ENCODE data around the gene RAB5A.

GRCh38 chr3:19972054-19972453, 25.2 kb downstream of the RAB5A start:
- no peak for TF ChIP-seq CTCF (IDR thresholded peaks at IDR 0.05)
- TF ChIP-seq POLR2A (IDR thresholded peaks at IDR 0.05), result no peak

Measured in prostate gland (tissue), 2 donors.